DMS79 treated with DMSO at 0.1 percent for 48 hours (cell line): ENCODE data around the gene ZMIZ2.
A peak's percentile ranks its signal among the peaks of the same experiment; 100 is the strongest.
"Not testable (repeated sequence)": the region's sequence is repeated elsewhere in the genome, so short reads cannot be mapped to it uniquely, and the experiment has no call there.

Experiments used
- DNase-seq: peaks from one replicate; lab custom pipeline; 2025; lab: John Stamatoyannopoulos, UW

Gene ZMIZ2

GRCh38 chr7:44774486-44774885 lies 25.8 kb downstream of the ZMIZ2 start:
- DNase-seq, result not testable (repeated sequence)

- no peak for DNase-seq
Observed at GRCh38 chr7:44775383-44776107, 26.9 kb downstream of the ZMIZ2 start.

GRCh38 chr7:44776211-44776610 lies 27.6 kb downstream of the ZMIZ2 start:
- DNase-seq, result no peak

- DNase-seq, result no peak
Observed at GRCh38 chr7:44782460-44782859, 33.8 kb downstream of the ZMIZ2 start.

GRCh38 chr7:44783407-44783806 lies 34.8 kb downstream of the ZMIZ2 start:
- no peak for DNase-seq

- no peak for DNase-seq
Observed at GRCh38 chr7:44784364-44784763, 35.7 kb downstream of the ZMIZ2 start.

- DNase-seq, result not testable (repeated sequence)
Observed at GRCh38 chr7:44785218-44785617, 36.6 kb downstream of the ZMIZ2 start.

GRCh38 chr7:44787041-44787440 lies 38.4 kb downstream of the ZMIZ2 start:
- DNase-seq, result no peak

GRCh38 chr7:44787762-44788161 lies 39.1 kb downstream of the ZMIZ2 start:
- no peak for DNase-seq

GRCh38 chr7:44789990-44790389 lies 41.3 kb downstream of the ZMIZ2 start:
- DNase-seq, result no peak

GRCh38 chr7:44791278-44792219 lies 42.9 kb downstream of the ZMIZ2 start:
- DNase-seq, result no peak

GRCh38 chr7:44793919-44794318 lies 45.3 kb downstream of the ZMIZ2 start:
- DNase-seq, result no peak

- DNase-seq, result no peak
Observed at GRCh38 chr7:44794331-44794730, 45.7 kb downstream of the ZMIZ2 start.

GRCh38 chr7:44796034-44796503 lies 47.4 kb downstream of the ZMIZ2 start:
- DNase-seq, result peak; percentile 82

- DNase-seq, result peak; percentile 98
Observed at GRCh38 chr7:44796504-44797328, 48.1 kb downstream of the ZMIZ2 start, which contains the start of gene PPIA. Gene PPIA, plus strand, starts transcription at chr7:44796681. Its CDS starts 44 bp downstream, at chr7:44796725.

- peak; percentile 85 for DNase-seq
Observed at GRCh38 chr7:44797329-44798258, 48.9 kb downstream of the ZMIZ2 start.

- no peak for DNase-seq
Observed at GRCh38 chr7:44798649-44799305, 50.1 kb downstream of the ZMIZ2 start.

GRCh38 chr7:44799939-44800338 lies 51.3 kb downstream of the ZMIZ2 start:
- DNase-seq, result no peak

GRCh38 chr7:44801890-44802289 lies 53.2 kb downstream of the ZMIZ2 start:
- DNase-seq, result no peak

GRCh38 chr7:44802418-44803025 lies 53.9 kb downstream of the ZMIZ2 start:
- DNase-seq, result no peak
